Activated CD8-positive, alpha-beta memory T cell treated with anti-CD3 and anti-CD28 coated beads for 24 hours (primary cell): ENCODE measurements around the gene HSDL2.

Source experiments
- DNase-seq: peaks from one replicate; pipeline ENCODE4 v3.0.0-alpha.2; 2020

HSDL2 gene

GRCh38 chr9:112462855-112463254, 82.9 kb downstream of the HSDL2 start:
- no peak for DNase-seq

DNA sequence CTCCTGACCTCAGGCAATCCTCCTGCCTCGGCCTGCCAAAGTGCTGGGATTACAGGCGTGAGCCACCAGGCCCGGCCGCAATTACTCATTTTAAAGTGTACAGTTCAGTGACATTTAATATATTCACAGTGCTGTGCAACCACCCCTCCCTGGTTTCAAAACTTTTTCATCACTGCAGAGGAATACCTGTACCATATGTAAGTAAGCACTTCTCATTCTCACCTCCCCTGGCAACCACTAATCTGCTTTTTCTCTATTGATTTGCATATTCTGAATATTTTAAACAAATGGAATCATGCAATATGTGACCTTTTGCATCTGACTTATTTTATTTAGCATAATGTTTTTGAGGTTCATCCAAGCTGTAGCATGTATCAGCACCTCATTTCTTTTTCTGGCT, 85.4 kb downstream of the HSDL2 start:
- no peak for DNase-seq

DNA sequence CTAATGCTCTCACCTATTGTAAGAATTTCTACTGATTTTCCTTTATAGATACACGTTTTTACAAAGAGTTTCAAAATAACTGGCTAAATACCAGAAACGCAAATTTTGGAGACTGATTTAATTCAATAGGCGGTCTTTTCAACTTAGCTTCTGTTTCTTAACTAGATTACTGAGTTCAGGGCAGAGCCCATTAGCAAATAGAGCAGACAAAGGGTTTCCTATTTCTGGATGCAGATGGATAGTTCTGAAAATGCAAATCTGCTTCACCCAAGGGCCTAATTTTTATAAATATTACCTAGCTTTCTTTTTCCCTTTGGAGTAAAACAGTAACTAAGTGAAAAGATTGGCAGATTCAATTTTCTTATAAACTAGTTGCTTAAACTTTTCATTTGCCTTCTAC, 93.1 kb downstream of the HSDL2 start:
- DNase-seq, result no peak

DNA sequence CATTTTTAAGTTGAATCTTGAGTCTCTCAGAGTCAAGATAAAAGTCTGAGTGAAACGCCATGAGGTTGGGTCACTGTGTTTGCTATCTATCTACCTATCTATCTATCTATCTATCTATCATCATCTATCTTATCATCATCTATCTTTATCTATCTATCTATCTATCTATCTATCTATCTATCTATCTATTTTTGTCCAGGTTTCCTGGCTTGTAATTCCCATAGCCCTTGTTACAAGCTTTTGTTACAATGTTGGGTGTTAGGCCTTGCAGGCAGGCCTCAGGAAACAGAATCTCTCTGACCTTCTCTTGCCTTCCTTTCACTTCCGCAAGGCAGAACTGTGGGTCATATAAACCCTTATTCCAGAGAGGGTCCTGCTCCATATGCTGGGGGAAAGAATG, 94.1 kb downstream of the HSDL2 start:
- DNase-seq, result no peak

- no peak for DNase-seq
These were observed 95.4 kb downstream of the HSDL2 start for GRCh38 chr9:112475318-112475717.

GRCh38 chr9:112477330-112477729, 97.4 kb downstream of the HSDL2 start:
- DNase-seq, result no peak

GRCh38 chr9:112479221-112479620, 99.3 kb downstream of the HSDL2 start:
- DNase-seq, result no peak

DNA sequence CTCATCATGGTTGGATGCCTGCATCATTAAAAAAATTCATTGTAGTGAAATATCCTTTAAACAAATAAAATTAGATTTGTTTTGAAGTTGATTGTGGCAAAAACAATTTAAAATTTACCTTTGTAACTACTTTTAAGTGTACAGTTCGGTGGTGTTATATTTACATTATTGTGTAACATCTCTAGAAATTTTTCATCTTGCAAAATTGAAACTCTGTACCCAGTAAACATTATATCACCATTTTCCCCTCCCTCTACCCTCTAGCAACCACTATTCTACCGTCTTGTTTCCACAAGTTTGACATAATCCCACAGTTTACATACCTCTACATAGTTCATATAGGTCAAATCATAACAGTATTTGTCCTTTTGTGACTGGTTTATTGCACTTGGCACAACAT, 104.7 kb downstream of the HSDL2 start:
- DNase-seq, result no peak

GRCh38 chr9:112485574-112485973, 105.7 kb downstream of the HSDL2 start:
- DNase-seq, result no peak

GRCh38 chr9:112486221-112487007, 106.5 kb downstream of the HSDL2 start, which contains the start of gene KIAA1958:
Gene KIAA1958, plus strand, starts transcription at chr9:112486827. Its CDS starts 87,254 bp downstream, at chr9:112574081.
- peak; percentile 92 for DNase-seq

GRCh38 chr9:112487008-112487798, 107.3 kb downstream of the HSDL2 start:
- DNase-seq, result peak; percentile 83

DNA sequence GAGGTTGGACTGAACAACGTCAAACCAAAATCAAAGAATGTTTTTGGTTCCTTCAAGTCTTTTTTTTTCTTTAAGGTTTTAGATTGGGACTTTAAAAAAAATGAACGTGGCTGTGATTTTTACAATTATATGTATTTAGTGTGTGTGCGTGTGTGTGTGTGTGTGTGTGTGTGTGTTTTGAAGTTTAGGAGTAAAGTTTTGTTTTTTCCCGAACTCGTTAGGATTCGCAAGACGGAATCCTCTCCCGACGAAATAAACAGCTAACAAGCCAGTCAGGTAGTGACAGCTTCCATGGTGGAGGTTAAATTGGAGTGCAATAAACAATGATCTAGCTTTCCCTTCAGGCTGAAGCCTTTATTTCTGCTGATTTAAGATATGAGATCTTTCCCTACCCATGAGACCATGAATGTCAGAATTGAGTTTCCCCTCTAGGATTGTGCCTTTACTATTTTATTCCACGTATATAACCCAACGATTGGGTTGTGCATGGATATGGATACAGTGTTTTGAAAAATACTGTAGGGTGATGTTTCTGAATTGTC, 108.0 kb downstream of the HSDL2 start:
- no peak for DNase-seq

DNA sequence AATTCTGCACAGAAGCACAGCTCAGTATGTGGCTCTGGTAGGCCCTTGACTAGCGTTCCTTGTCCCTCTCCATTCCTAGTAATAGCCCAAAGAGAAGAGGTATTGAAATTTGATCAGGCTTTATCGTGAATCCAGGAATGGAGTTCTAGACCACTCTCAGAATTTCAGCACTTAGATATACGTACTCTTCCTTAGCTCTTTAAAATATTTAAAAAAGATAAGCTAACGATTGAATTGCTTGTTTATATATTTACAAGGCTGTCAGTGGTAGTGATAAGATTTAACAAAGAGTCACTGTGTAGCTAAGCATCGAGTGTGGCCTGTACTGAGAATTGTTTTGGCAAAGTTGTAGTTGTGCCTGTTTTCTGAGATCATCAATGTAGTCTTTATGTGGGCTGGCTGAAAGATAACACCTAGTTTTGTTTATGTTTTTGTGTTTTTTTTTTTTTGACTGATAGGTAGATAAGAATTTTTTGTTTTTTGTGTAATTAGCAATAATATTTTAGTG, 109.2 kb downstream of the HSDL2 start:
- no peak for DNase-seq

DNA sequence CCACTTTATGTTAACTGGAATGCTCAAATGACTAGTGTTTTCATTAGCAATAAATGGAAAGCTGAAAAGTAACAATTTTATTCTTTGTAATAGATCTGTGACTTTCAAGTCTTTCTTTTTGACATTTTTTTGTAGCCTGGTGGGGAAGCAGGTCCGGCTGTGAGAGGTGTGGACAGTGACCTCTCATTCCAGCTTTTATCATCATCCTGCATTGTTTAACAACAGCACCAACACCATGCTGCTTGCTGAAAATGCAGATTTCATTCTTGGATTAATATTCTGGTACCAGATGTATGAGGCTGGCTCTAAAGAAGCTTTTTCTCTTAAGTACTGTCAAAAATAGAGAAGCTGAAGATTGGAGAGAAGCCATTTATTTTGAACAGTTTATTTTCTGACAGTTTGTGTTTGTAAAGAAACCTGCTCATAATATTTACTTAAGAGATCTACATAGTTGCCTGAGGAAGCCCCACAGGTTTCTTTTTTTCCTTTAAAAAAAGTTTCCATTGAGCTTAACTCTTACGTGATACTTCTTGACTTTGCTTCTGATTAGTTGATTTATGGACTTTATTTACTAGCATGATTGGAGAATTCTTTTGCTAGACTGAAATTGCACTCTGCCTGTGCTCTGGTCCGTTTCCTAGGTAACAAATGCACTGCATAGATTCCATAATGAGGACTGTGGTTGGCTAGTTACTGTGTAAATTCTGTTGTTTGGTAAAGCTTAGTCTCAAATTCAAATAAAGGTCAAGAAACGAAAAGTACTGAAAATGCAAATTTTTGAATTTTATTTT, 110.2 kb downstream of the HSDL2 start:
- DNase-seq, result no peak

DNA sequence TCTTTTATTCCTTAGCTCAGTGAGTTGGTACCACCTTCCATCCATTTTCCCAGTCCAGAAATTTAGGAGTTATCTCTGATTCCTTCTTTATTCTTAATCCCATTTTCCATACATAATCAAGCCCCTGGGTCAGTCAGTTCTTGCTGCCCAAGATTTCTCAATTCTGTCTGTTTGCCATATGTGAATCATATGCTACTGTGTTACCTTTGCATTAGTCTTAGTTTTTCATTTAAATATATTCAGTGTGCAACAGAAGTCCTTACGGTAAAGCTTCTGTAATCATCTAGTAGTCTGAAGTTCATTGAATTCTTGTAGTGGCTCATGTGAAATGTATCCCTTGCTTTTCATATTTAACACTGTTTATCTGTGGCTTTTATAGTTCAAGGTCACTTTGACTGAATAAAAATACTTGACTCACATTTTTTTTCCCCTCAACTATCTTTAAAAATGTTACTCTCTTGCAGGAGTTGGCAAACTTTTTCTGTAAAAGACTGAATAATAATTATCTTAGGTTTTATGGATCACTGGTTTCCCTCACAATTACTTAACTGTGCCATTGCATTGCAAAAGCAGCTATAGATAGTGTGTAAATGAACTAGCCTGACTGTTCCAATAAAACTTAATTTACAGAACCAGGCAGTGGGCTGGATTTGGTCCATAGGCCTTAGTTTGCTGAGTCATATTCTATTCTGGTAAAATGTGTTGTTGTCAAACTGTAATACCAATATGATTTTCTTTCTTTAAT, 113.7 kb downstream of the HSDL2 start:
- no peak for DNase-seq

- no peak for DNase-seq
These were observed 114.2 kb downstream of the HSDL2 start for GRCh38 chr9:112494153-112494552.

DNA sequence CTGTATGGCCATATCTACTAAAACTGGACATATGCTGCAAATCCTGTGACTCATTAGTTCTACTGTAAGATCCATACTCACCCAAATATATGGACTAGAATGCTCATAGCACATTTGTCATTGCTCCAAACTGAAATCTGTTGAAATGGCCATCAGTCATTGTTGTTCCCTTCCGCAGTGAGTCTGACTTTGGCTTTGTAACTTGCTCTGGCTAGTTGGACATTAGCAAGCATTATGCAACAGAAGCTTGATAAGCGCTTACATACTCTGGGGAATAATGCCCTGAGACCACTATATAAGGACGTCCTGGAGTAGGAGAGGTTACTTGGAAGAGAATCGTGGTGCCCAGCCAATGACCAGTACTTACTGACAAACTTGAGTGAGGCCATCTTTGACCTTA, 115.7 kb downstream of the HSDL2 start:
- DNase-seq, result no peak

DNA sequence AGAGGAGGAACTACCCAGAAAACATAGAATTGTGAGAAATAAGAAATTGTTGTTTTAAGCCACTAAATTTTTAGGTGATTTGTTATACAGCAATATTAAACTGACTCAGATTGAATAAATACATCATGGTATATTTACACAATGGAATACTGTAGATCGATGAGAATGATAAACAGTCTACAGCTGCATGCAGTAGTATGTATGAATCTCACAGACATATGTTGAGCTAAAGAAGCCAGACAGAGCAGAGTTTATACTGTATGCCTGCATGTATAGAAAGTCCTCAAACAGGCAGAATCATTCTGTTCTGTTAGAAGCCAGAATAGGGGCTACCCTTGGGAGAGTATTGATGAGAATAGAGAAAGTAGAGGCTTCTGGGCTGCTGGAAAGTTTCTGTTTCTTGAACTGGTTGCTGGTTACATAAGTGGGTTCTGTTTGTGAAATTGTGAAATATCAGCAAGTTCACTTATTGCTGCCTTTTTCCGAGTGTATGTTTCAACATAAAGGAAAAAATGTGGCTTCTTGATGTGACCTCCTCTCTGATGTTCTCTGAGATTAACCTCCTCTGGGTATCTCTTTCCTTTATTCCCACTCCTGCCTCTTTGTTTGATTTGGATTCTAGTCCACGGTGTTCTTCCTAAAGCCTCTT, 116.3 kb downstream of the HSDL2 start:
- no peak for DNase-seq

DNA sequence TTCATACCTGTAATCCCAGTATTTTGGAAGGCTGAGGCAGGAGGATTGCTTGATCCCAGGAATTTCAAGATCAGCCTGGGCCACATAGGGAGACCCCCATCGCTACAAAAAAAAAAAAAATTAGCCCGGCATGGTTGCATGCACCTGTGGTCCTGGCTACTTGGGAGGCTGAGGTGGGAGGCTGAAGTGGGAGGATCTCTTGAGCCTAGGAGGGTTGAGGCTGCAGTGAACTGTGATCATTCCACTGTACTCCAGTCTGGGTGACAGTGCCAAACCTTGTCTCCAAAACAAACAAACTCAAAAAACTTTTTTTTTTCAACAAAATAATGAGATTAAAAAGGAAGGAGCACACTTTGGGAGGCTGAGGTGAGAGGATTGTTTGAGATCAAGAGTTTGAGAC, 120.9 kb downstream of the HSDL2 start:
- no peak for DNase-seq

GRCh38 chr9:112501287-112501686, 121.4 kb downstream of the HSDL2 start:
- no peak for DNase-seq

DNA sequence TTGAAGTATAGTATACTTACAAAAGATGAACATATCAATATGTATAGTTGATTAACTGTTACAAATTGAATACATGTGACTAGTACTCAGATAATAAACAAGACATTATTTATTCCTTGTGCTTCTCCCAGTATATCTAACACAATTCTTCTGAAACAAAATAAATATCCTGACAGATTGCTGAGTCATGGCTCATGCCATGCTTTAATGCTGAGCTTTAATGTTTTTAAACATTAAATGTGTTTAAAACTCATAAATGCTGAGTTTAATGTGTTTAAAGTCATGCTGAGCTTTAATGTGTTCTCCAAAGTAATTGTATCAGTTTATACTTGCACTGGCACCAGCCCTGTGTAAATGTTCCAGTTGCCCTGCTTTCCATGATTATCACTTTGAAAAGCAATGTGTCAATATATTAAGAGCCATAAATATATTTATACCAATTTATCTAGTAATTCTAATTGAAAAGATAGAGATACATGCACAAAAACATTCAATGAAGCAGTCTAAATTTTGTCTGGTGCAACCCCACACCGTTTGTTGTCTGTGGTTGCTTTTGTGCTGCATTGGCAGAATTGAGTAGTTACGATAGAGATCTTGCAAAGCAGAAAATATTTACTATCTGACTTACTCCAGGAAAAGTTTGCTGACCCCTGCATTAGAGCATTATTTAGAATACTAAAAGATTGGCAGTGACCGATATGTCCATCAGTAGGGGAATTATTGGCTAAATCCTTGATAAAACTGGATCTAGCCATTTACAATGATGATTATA, 122.5 kb downstream of the HSDL2 start:
- DNase-seq, result no peak
